ENCODE data around the gene TLE2.

- no peak for TF ChIP-seq POLR2A (IDR thresholded peaks at IDR 0.05)
- TF ChIP-seq CTCF (IDR thresholded peaks at IDR 0.05): no peak
Observed at GRCh38 chr19:2978166-2978767, 50.8 kb downstream of the TLE2 start.
